Hepatocyte (in vitro differentiated cells): ENCODE measurements around the gene ZC3H6. TPM values are rescaled to one million over a fixed set of nuclear protein-coding genes. Genes with fewer than 3 reads are reported as not detected.

Experiments used
- DNase-seq: peaks from one replicate; pipeline ENCODE4 v3.0.0-alpha.2; 2016; ENCODE audit warnings: low spot score
- H2AFZ ChIP-seq: fragments of 200-600 bp; sonication (generic); 2 replicates; pipeline ENCODE4 v1.6.0; 2016; ENCODE audit warnings: antibody characterized with exemption, mild to moderate bottlenecking
- H3K27ac ChIP-seq: fragments of 200-600 bp; sonication (generic); 2 replicates; pipeline ENCODE4 v1.5.1; 2016; ENCODE audit warnings: mild to moderate bottlenecking
- H3K27me3 ChIP-seq: fragments of 200-600 bp; sonication (generic); 2 replicates; pipeline ENCODE4 v1.6.1; 2016
- H3K36me3 ChIP-seq: fragments of 200-600 bp; sonication (generic); replicated peaks from 2 replicates; pipeline ENCODE4 v1.5.1; 2016; ENCODE audit warnings: low read depth; ENCODE audit not compliant: insufficient read depth
- H3K4me1 ChIP-seq: fragments of 200-600 bp; sonication (generic); 2 replicates; pipeline ENCODE4 v1.5.1; 2016; ENCODE audit warnings: mild to moderate bottlenecking, moderate library complexity; ENCODE audit not compliant: insufficient read depth
- H3K4me2 ChIP-seq: fragments of 200-600 bp; sonication (generic); 2 replicates; pipeline ENCODE4 v1.6.0; 2016
- H3K4me3 ChIP-seq: fragments of 200-600 bp; sonication (generic); 2 replicates; pipeline ENCODE4 v1.5.1; 2016; ENCODE audit warnings: mild to moderate bottlenecking
- H3K79me2 ChIP-seq: fragments of 200-600 bp; sonication (generic); 2 replicates; pipeline ENCODE4 v1.6.0; 2017; ENCODE audit warnings: mild to moderate bottlenecking
- H3K9me2 ChIP-seq: fragments of 200-600 bp; sonication (generic); replicated peaks from 2 replicates; pipeline ENCODE4 v1.6.0; 2017; ENCODE audit warnings: mild to moderate bottlenecking; ENCODE audit not compliant: insufficient read depth
- H3K9me3 ChIP-seq: fragments of 200-600 bp; sonication (generic); 2 replicates; pipeline ENCODE4 v1.5.1; 2016; ENCODE audit warnings: low read depth, mild to moderate bottlenecking
- H4K20me1 ChIP-seq: fragments of 200-600 bp; sonication (generic); 2 replicates; pipeline ENCODE4 v1.6.0; 2016; ENCODE audit warnings: mild to moderate bottlenecking; ENCODE audit not compliant: insufficient read depth, poor library complexity, severe bottlenecking
- CTCF ChIP-seq: fragments of 200-600 bp; sonication (generic); IDR thresholded peaks from 2 replicates; pipeline ENCODE4 v1.5.1; 2016; ENCODE audit warnings: antibody characterized with exemption, mild to moderate bottlenecking; ENCODE audit not compliant: poor library complexity
- EZH2 ChIP-seq: fragments of 200-600 bp; sonication (generic); IDR thresholded peaks from 2 replicates; pipeline ENCODE4 v1.6.1; 2016; ENCODE audit warnings: antibody characterized with exemption, mild to moderate bottlenecking, borderline replicate concordance
- EZH2phosphoT487 ChIP-seq: fragments of 200-600 bp; sonication (generic); IDR thresholded peaks from one replicate; pipeline ENCODE4 v1.6.1; 2018; ENCODE audit warnings: antibody characterized with exemption, mild to moderate bottlenecking, low read depth, moderate library complexity; ENCODE audit not compliant: unreplicated experiment, severe bottlenecking
- WGBS: methylation state at CpG from one replicate; pipeline ENCODE4 v1.1.6; 2016; ENCODE audit warnings: low lambda C conversion rate; ENCODE audit errors: missing lambda C conversion rate; 5-methylcytosine and 5-hydroxymethylcytosine counted together
- polyA plus RNA-seq: library from polyadenylated mRNA; unstranded; fragments of >200 nt; fragmentation: Nextera tagmentation; extraction: Ambion mirVana; gene quantifications from 2 replicates; pipeline ENCODE4 v1.2.1, GENCODE V29; 2016
- total RNA-seq: library from RNA; depleted of rRNA; stranded (reverse); fragments of >200 nt; gene quantifications from 2 replicates; pipeline ENCODE4 v1.2.3, GENCODE V29; 2014

Gene ZC3H6
- total and polyA plus RNA-seq, 2 experiments from 2014 or later = 1.5 to 4.5 TPM

- Histone ChIP-seq H4K20me1 (no peaks in the 10 kb centered on the region), H3K36me3 (no peaks in the 10 kb centered on the region), H3K27ac (no peak overlapping the region), H3K79me2 (no peaks in the 10 kb centered on the region), H3K27me3 (no peaks in the 10 kb centered on the region), H3K4me2 (no peak overlapping the region), H3K4me1 (no peaks in the 10 kb centered on the region), H3K9me3 (no peaks in the 10 kb centered on the region), H2AFZ (no peak overlapping the region), H3K9me2 (no peaks in the 10 kb centered on the region), H3K4me3 (no peak overlapping the region)
- WGBS = 93% methylated on average over 3 of the region's 3 CpGs
- no peak for DNase-seq
- TF ChIP-seq CTCF (no peak), EZH2 (no peak), EZH2phosphoT487 (no peak)
Measured at GRCh38 chr2:112242384-112242783, 33.0 kb upstream of the ZC3H6 start.

GRCh38 chr2:112243233-112243632 is 32.2 kb upstream of the ZC3H6 start:
- no peaks in the 10 kb centered on the region for H3K4me1 ChIP-seq
- no peaks in the 10 kb centered on the region for H3K27me3 ChIP-seq
- H3K79me2 ChIP-seq = no peaks in the 10 kb centered on the region
- H4K20me1 ChIP-seq = no peaks in the 10 kb centered on the region
- H3K36me3 ChIP-seq = no peaks in the 10 kb centered on the region
- DNase-seq = no peak
- no peak overlapping the region for H3K27ac ChIP-seq
- 97% methylated on average over 4 of the region's 4 CpGs for WGBS
- TF ChIP-seq CTCF (no peak), EZH2phosphoT487 (no peak), EZH2 (no peak)
- H3K9me3 ChIP-seq = no peaks in the 10 kb centered on the region
- H3K9me2 ChIP-seq = no peaks in the 10 kb centered on the region
- H3K4me3 ChIP-seq = no peak overlapping the region
- no peak overlapping the region for H3K4me2 ChIP-seq
- H2AFZ ChIP-seq = no peak overlapping the region

- Histone ChIP-seq H4K20me1 (no peaks in the 10 kb centered on the region), H3K36me3 (no peaks in the 10 kb centered on the region), H3K79me2 (no peaks in the 10 kb centered on the region), H3K27ac (no peak overlapping the region), H3K9me2 (no peaks in the 10 kb centered on the region), H3K4me2 (no peak overlapping the region), H3K27me3 (no peaks in the 10 kb centered on the region), H3K4me3 (no peak overlapping the region), H3K9me3 (no peaks in the 10 kb centered on the region), H3K4me1 (no peaks in the 10 kb centered on the region), H2AFZ (no peak overlapping the region)
- DNase-seq = no peak
- WGBS = 100% methylated on average over 1 of the region's 1 CpG
- no peak for TF ChIP-seq CTCF
- TF ChIP-seq EZH2phosphoT487 = no peak
- TF ChIP-seq EZH2 = no peak
Measured at GRCh38 chr2:112244854-112245253, 30.5 kb upstream of the ZC3H6 start.

- H4K20me1 ChIP-seq = no peaks in the 10 kb centered on the region
- no peak overlapping the region for H3K27ac ChIP-seq
- H3K9me2 ChIP-seq = no peaks in the 10 kb centered on the region
- H3K9me3 ChIP-seq = no peaks in the 10 kb centered on the region
- H3K4me1 ChIP-seq = peaks cover 7% of the 10 kb centered on the region
- H3K36me3 ChIP-seq = no peaks in the 10 kb centered on the region
- no peak for DNase-seq
- WGBS = 94% methylated on average over 3 of the region's 3 CpGs
- TF ChIP-seq CTCF = no peak
- no peak for TF ChIP-seq EZH2phosphoT487
- TF ChIP-seq EZH2 = no peak
- H3K79me2 ChIP-seq = peaks cover 16% of the 10 kb centered on the region
- no peak overlapping the region for H3K4me2 ChIP-seq
- no peak overlapping the region for H3K4me3 ChIP-seq
- no peaks in the 10 kb centered on the region for H3K27me3 ChIP-seq
- no peak overlapping the region for H2AFZ ChIP-seq
Measured at GRCh38 chr2:112251271-112251670, 24.1 kb upstream of the ZC3H6 start.
